ENCODE data around the gene KSR1.

DNA sequence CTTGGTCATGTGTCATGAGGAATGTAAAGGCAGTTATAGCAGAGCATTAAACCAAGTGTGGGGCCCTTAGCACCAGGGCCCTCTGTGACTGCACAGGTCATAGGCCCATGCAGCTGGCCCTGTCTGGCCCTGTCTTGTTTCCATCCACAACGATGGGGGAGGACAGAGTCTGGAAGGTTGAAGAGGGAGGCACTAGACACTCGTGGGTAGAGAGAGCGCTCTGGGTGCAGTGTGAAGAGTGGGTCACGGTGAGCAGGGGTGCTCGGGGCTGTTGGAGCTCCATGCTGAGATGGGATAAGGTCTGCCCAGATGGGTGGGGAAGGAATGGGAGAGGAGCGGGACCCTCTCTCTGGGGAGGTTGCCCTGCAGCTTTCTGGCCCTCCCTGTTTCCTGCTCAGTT is 12.8 kb upstream of the KSR1 start:
- no peak for TF ChIP-seq EZH2 (IDR thresholded peaks at IDR 0.05; ENCODE audit: insufficient read depth, poor library complexity, severe bottlenecking)
- no peak for TF ChIP-seq EZH2phosphoT487 (IDR thresholded peaks at IDR 0.05; ENCODE audit: insufficient read depth, low read depth)

Data from GM23248 (cell line).